MCF 10A (cell line): Measurements from ENCODE around the gene MAP3K9. TPM values are rescaled to one million over a fixed set of nuclear protein-coding genes. Genes with fewer than 3 reads are reported as not detected.
"Not testable (repeated sequence)": the region's sequence is repeated elsewhere in the genome, so short reads cannot be mapped to it uniquely, and the experiment has no call there.

Experiments
- BruUV-seq: library from RNA; stranded (reverse); fragments of 400-500 nt; replicated peaks from 2 replicates; lab custom pipeline; 2021; lab: Mats Ljungman, UMichigan
- CTCF ChIA-PET: fragments of 300-600 bp; sonication (Branson Sonifier 250); formaldehyde crosslinking; extraction: SDS; loops from one replicate; lab custom pipeline; 2021; ENCODE audit warnings: antibody characterized with exemption, inconsistent platforms; lab: Yijun Ruan, JAX
- POLR2A ChIA-PET: fragments of 300-600, 350-650 bp; sonication (Branson Sonifier 250); formaldehyde crosslinking; extraction: SDS; loops from one replicate; lab custom pipeline; 2020; ENCODE audit warnings: antibody characterized with exemption, inconsistent platforms; lab: Yijun Ruan, JAX
- DNase-seq: peaks from one replicate; pipeline ENCODE4 v3.0.0-alpha.2; 2018; ENCODE audit not compliant: unreplicated experiment
- H3K27ac Mint-ChIP-seq: one replicate; pipeline ENCODE4 v1.8.0; 2022; ENCODE audit warnings: mild to moderate bottlenecking, low read depth, mixed read lengths; ENCODE audit not compliant: unreplicated experiment
- H3K27me3 Mint-ChIP-seq: one replicate; pipeline ENCODE4 v1.8.0; 2022; ENCODE audit warnings: mixed read lengths; ENCODE audit not compliant: insufficient read depth, unreplicated experiment
- H3K36me3 Mint-ChIP-seq: one replicate; pipeline ENCODE4 v1.8.0; 2022; ENCODE audit warnings: mild to moderate bottlenecking, moderate library complexity, mixed read lengths; ENCODE audit not compliant: insufficient read depth, unreplicated experiment
- H3K4me1 Mint-ChIP-seq: one replicate; pipeline ENCODE4 v1.8.0; 2022; ENCODE audit warnings: mixed read lengths; ENCODE audit not compliant: insufficient read depth, unreplicated experiment
- H3K4me3 Mint-ChIP-seq: one replicate; pipeline ENCODE4 v1.8.0; 2022; ENCODE audit warnings: mild to moderate bottlenecking, moderate library complexity, mixed read lengths; ENCODE audit not compliant: unreplicated experiment
- H3K9me3 Mint-ChIP-seq: one replicate; pipeline ENCODE4 v1.8.0; 2022; ENCODE audit warnings: mixed read lengths; ENCODE audit not compliant: unreplicated experiment
- intact Hi-C: fragments of 100-400 bp; cut with micrococcal nuclease; formaldehyde crosslinking; loops from 2 replicates; pipeline ENCODE4 v1.14.1; 2022
- total RNA-seq: library from RNA; stranded (reverse); gene quantifications from 2 replicates; pipeline ENCODE4 v1.2.3, GENCODE V29; 2022
- TF ChIP-seq, protein P1 (sequence below): fragments of 200-600 bp; IDR thresholded peaks from one replicate; pipeline ENCODE4 v1.8.0; 2022; ENCODE audit warnings: antibody characterized with exemption, mild to moderate bottlenecking; ENCODE audit not compliant: unreplicated experiment

MAP3K9 gene
- total RNA-seq, 1 experiment from 2014 or later: 18.6 TPM

DNA sequence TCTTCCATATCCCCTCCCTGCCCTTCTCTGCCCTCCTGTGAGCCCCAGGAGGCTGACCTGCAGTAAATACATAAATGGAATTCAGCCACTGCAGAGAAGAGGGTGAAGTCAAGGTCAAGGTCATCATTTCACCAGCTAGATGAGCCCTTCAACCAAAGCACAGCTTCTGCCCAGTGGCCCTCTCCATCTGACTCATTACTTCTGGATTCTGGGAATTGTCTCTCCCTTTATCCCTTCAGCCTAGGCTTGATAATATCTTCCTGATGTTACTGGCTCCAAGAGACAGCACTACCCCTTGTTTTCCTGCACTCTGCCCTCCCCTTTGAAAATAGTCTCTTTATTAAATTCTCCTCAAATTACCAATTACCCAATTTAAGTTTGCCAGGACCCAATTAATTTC is 103.1 kb downstream of the MAP3K9 start:
- no peaks in the 10 kb centered on the region for H3K36me3 Mint-ChIP-seq
- H3K9me3 Mint-ChIP-seq: no peaks in the 10 kb centered on the region
- no peaks in the 10 kb centered on the region for H3K27me3 Mint-ChIP-seq
- no TSS peak for BruUV-seq
- TF ChIP-seq, protein P1, sequence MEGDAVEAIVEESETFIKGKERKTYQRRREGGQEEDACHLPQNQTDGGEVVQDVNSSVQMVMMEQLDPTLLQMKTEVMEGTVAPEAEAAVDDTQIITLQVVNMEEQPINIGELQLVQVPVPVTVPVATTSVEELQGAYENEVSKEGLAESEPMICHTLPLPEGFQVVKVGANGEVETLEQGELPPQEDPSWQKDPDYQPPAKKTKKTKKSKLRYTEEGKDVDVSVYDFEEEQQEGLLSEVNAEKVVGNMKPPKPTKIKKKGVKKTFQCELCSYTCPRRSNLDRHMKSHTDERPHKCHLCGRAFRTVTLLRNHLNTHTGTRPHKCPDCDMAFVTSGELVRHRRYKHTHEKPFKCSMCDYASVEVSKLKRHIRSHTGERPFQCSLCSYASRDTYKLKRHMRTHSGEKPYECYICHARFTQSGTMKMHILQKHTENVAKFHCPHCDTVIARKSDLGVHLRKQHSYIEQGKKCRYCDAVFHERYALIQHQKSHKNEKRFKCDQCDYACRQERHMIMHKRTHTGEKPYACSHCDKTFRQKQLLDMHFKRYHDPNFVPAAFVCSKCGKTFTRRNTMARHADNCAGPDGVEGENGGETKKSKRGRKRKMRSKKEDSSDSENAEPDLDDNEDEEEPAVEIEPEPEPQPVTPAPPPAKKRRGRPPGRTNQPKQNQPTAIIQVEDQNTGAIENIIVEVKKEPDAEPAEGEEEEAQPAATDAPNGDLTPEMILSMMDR: no peak
- H3K27ac Mint-ChIP-seq: no peak overlapping the region
- intact Hi-C loops: no loop called here
- ChIA-PET POLR2A (no interaction called here), CTCF (interaction anchor here (0.6 kb wide), 1 partner anchor 8 kb away, joined by 3 read pairs; no protein-coding TSS in a partner anchor)
- no peak for DNase-seq
- no peak overlapping the region for H3K4me3 Mint-ChIP-seq
- H3K4me1 Mint-ChIP-seq: no peaks in the 10 kb centered on the region

GRCh38 chr14:70704960-70705359 is 104.4 kb downstream of the MAP3K9 start:
- no TSS peak for BruUV-seq
- POLR2A ChIA-PET: interaction anchor here (0.6 to 0.7 kb wide), 2 partner anchors 160 to 489 kb away, joined by 3 read pairs; no protein-coding TSS in a partner anchor
- H3K27ac Mint-ChIP-seq: no peak overlapping the region
- intact Hi-C loops: no loop called here
- CTCF ChIA-PET: interaction anchor here (0.6 to 0.9 kb wide), 2 partner anchors 89 to 223 kb away, joined by 3 read pairs; no protein-coding TSS in a partner anchor
- TF ChIP-seq, protein P1: no peak
- H3K9me3 Mint-ChIP-seq: no peaks in the 10 kb centered on the region
- DNase-seq: no peak
- H3K27me3 Mint-ChIP-seq: no peaks in the 10 kb centered on the region
- no peak overlapping the region for H3K4me3 Mint-ChIP-seq
- no peaks in the 10 kb centered on the region for H3K36me3 Mint-ChIP-seq
- no peaks in the 10 kb centered on the region for H3K4me1 Mint-ChIP-seq

DNA sequence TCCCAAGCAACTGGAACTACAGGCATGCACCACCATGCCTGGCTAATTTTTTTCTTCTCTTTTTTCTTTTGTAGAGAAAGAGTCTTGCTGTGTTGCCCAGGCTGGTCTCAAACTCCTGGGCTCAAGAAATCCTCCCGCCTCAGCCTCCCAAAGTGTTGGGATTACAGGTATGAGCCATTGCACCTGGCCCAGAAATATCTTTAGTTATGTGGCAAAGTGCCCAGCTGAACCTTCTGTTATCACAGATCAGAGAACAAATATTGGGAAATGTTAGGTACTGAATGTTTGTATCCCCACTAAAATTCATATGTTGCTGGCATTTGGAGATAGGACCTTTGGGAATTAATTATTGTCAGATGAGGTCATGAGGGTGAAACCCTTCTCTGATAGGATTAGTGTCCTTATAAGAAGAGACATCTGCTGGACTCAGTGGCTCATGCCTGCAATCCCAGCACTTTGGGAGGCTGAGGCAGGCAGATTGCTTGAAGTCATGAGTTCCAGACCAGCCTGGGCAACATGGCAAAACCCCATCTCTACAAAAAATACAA is 105.6 kb downstream of the MAP3K9 start:
- H3K4me3 Mint-ChIP-seq, H3K36me3 Mint-ChIP-seq, intact Hi-C loops, BruUV-seq, H3K4me1 Mint-ChIP-seq, POLR2A ChIA-PET, DNase-seq, H3K9me3 Mint-ChIP-seq, H3K27ac Mint-ChIP-seq, H3K27me3 Mint-ChIP-seq: not testable (repeated sequence)
- CTCF ChIA-PET: interaction anchor here (1.8 kb wide), 1 partner anchor 10 kb away, joined by 5 read pairs; no protein-coding TSS in a partner anchor

DNA sequence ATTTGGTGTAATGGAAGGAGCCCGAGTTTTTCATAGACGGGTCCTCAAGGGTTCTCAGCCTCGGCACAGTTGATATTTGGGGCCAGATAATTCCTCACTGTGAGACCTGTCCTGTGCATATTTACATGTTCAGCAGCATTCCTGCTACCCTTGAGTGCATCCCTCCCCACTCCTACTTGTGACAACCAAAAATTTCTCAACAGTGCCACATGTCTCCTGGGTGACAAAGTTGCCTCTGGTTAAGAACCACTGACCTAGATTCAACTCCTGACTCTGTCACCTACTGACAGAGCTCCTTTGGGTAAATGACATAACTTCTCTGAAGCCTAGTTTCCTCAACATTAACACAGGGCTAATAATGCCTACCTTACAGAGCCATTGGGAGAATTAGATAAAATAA is 107.2 kb downstream of the MAP3K9 start:
- H3K9me3 Mint-ChIP-seq: no peaks in the 10 kb centered on the region
- DNase-seq: no peak
- intact Hi-C loops: no loop called here
- ChIA-PET CTCF (interaction anchor here (1.1 to 1.4 kb wide), 2 partner anchors 20 to 115 kb away, joined by 3 read pairs; no protein-coding TSS in a partner anchor), POLR2A (interaction anchor here (0.6 to 0.8 kb wide), 2 partner anchors 40 to 867 kb away, joined by 4 to 5 read pairs; no protein-coding TSS in a partner anchor)
- no TSS peak for BruUV-seq
- H3K27me3 Mint-ChIP-seq: no peaks in the 10 kb centered on the region
- TF ChIP-seq, protein P1: no peak
- no peak overlapping the region for H3K27ac Mint-ChIP-seq
- peaks cover 18% of the 10 kb centered on the region for H3K4me1 Mint-ChIP-seq
- no peaks in the 10 kb centered on the region for H3K36me3 Mint-ChIP-seq
- H3K4me3 Mint-ChIP-seq: no peak overlapping the region
